B cell (primary cell): Measurements from ENCODE around the gene NPC1. TPM values are rescaled to one million over a fixed set of nuclear protein-coding genes. Genes with fewer than 3 reads are reported as not detected.
A peak's percentile ranks its signal among the peaks of the same experiment; 100 is the strongest.

Experiments
- ATAC-seq: fragments of 200-7000 bp; cut with Tn5 transposase; one replicate; pipeline ENCODE4 v1.10.0; 2021; ENCODE audit warnings: low read depth, mild to moderate bottlenecking, moderate number of reproducible peaks, moderate library complexity
- CTCF ChIA-PET: fragments of 350-600 bp; sonication (Branson Sonifier 250); formaldehyde crosslinking; loops from one replicate; lab custom pipeline; 2021; ENCODE audit warnings: antibody characterized with exemption, inconsistent platforms; lab: Charles Lee
- POLR2A ChIA-PET: fragments of 350-600 bp; sonication (Branson Sonifier 250); formaldehyde crosslinking; loops from one replicate; lab custom pipeline; 2021; ENCODE audit warnings: antibody characterized with exemption; lab: Charles Lee
- DNase-seq: peaks from one replicate; pipeline ENCODE4 v3.0.0; 2013
- H2AFZ ChIP-seq: 2 replicates; pipeline ENCODE4 v1.6.1; 2012; ENCODE audit warnings: mild to moderate bottlenecking, low read depth, low read length; ENCODE audit not compliant: insufficient read depth, poor library complexity, severe bottlenecking
- H3K27ac ChIP-seq, 2 donors: 1 replicate in 1 of 2; 2 replicates in 1 of 2; pipeline ENCODE4 v1.5.1; 2012 to 2013; ENCODE audit warnings: low read length in 2 of 2, mild to moderate bottlenecking in 2 of 2, moderate library complexity in 1 of 2
- H3K27me3 ChIP-seq, 4 experiments: fragments of 200-600 bp in 1 of 4; sonication (generic) in 1 of 4; replicated peaks in 1 of 4; 1 replicate in 2 of 4; 2 replicates in 2 of 4; pipeline versions ENCODE4 v1.6.1 to v1.7.0; 2013 to 2016; ENCODE audit warnings: low read length in 3 of 4, mild to moderate bottlenecking in 2 of 4, mixed read lengths in 1 of 4, moderate library complexity in 1 of 4; ENCODE audit not compliant: insufficient read depth in 4 of 4, control insufficient read depth in 3 of 4; ENCODE audit errors: control extremely low read depth in 1 of 4
- H3K36me3 ChIP-seq, 2 experiments: replicated peaks in 1 of 2; 1 replicate in 1 of 2; 2 replicates in 1 of 2; pipeline versions ENCODE4 v1.6.1 to v1.7.1; 2013; ENCODE audit warnings: low read length in 1 of 2; ENCODE audit not compliant: insufficient read depth in 2 of 2, control insufficient read depth in 1 of 2; ENCODE audit errors: control extremely low read depth in 1 of 2, extremely low read depth in 1 of 2
- H3K4me1 ChIP-seq, 2 donors: fragments of 200-600 bp in 1 of 2; sonication (generic) in 1 of 2; 1 replicate in 1 of 2; 2 replicates in 1 of 2; pipeline versions ENCODE4 v1.5.1 to v1.6.1; 2013 to 2017; ENCODE audit warnings: low read length in 2 of 2; ENCODE audit not compliant: control insufficient read depth in 2 of 2, insufficient read depth in 2 of 2
- H3K4me2 ChIP-seq: replicated peaks from 2 replicates; pipeline ENCODE3; 2012; ENCODE audit warnings: mild to moderate bottlenecking, low read depth, low read length; ENCODE audit not compliant: poor library complexity, severe bottlenecking
- H3K4me3 ChIP-seq, 5 experiments: fragments of 200-600 bp in 1 of 5; sonication (generic) in 1 of 5; 1 replicate in 3 of 5; 2 replicates in 2 of 5; pipeline versions ENCODE4 v1.5.1 to v1.7.0; 2011 to 2016; ENCODE audit warnings: low read length in 4 of 5, mild to moderate bottlenecking in 4 of 5, low read depth in 2 of 5, control low read depth in 1 of 5, moderate library complexity in 1 of 5; ENCODE audit not compliant: insufficient read depth in 1 of 5; ENCODE audit errors: control extremely low read depth in 1 of 5, extremely low read depth in 1 of 5
- H3K79me2 ChIP-seq: fragments of 200-600 bp; sonication (generic); one replicate; pipeline ENCODE4 v1.6.0; 2016; ENCODE audit warnings: low read length; ENCODE audit not compliant: control insufficient read depth, insufficient read depth
- H3K9ac ChIP-seq: fragments of 200-600 bp; sonication (generic); 2 replicates; pipeline ENCODE4 v1.6.1; 2017; ENCODE audit warnings: mild to moderate bottlenecking, low read length, moderate library complexity
- H3K9me3 ChIP-seq, 3 donors: one replicate each; pipeline versions ENCODE4 v1.6.1 to v1.7.1; 2013; ENCODE audit warnings: low read length in 2 of 3; ENCODE audit not compliant: control insufficient read depth in 2 of 3, insufficient read depth in 1 of 3; ENCODE audit errors: control extremely low read depth in 1 of 3
- H4K20me1 ChIP-seq: 2 replicates; pipeline ENCODE4 v1.6.0; 2012; ENCODE audit warnings: mild to moderate bottlenecking, low read length; ENCODE audit not compliant: insufficient read depth, control insufficient read depth, poor library complexity, severe bottlenecking
- H3K27ac Mint-ChIP-seq: one replicate; pipeline ENCODE4 v1.8.0; 2021; ENCODE audit warnings: mixed read lengths
- H3K27me3 Mint-ChIP-seq: one replicate; pipeline ENCODE4 v1.8.0; 2021; ENCODE audit warnings: mixed read lengths
- H3K4me1 Mint-ChIP-seq: one replicate; pipeline ENCODE4 v1.8.0; 2021; ENCODE audit warnings: mixed read lengths
- H3K4me3 Mint-ChIP-seq: one replicate; pipeline ENCODE4 v1.8.0; 2021; ENCODE audit warnings: mixed read lengths
- H3K9me3 Mint-ChIP-seq: one replicate; pipeline ENCODE4 v1.8.0; 2022; ENCODE audit warnings: mixed read lengths; ENCODE audit not compliant: insufficient read depth
- CTCF ChIP-seq: fragments of 200-600 bp; IDR thresholded peaks from one replicate; pipeline ENCODE4 v1.8.0; 2022; ENCODE audit warnings: antibody characterized with exemption, mild to moderate bottlenecking
- EZH2 ChIP-seq: IDR thresholded peaks from 2 replicates; pipeline ENCODE4 v1.6.1; 2012; ENCODE audit warnings: borderline replicate concordance, low read depth, mild to moderate bottlenecking, moderate library complexity, low read length; ENCODE audit not compliant: insufficient read depth, poor library complexity, severe bottlenecking
- WGBS: methylation state at CpG from one replicate; pipeline ENCODE4 v1.1.5; 2013; ENCODE audit warnings: missing lambda C conversion rate; ENCODE audit not compliant: insufficient coverage; 5-methylcytosine and 5-hydroxymethylcytosine counted together
- intact Hi-C: fragments of 100-400 bp; cut with micrococcal nuclease; formaldehyde crosslinking; loops from one replicate; pipeline ENCODE4 v1.10.0; 2022
- polyA plus RNA-seq: library from polyadenylated mRNA; depleted of rRNA; stranded (reverse); fragments of >200 nt; gene quantifications from 2 replicates; pipeline ENCODE4 v1.2.3, GENCODE V29; 2012
- total RNA-seq, 2 donors: library from RNA; stranded (reverse); fragments of 120-200 nt in 1 of 2; gene quantifications; 1 replicate in 1 of 2; 2 replicates in 1 of 2; pipeline versions ENCODE4 v1.2.3 to v1.2.4, GENCODE V29; 2013 to 2022

Gene NPC1
- total and polyA plus RNA-seq, 2 donors (not counting 1 experiment from before 2014, with no cell fraction given): 17.5 to 44.4 TPM

GRCh38 chr18:23524213-23524707 is 62.0 kb downstream of the NPC1 start:
- Histone ChIP-seq H3K4me3 (no peak overlapping the region), H3K27ac (no peak overlapping the region), H3K27me3 (no peaks in the 10 kb centered on the region), H2AFZ (no peak overlapping the region), H3K4me1 (peaks cover 0 to 6% of the 10 kb centered on the region in 2 donors), H3K9me3 (no peaks in the 10 kb centered on the region), H3K9ac (no peak overlapping the region), H3K36me3 (peaks cover 11 to 90% of the 10 kb centered on the region in 2 experiments), H4K20me1 (peaks cover 14% of the 10 kb centered on the region), H3K4me2 (no peak overlapping the region), H3K79me2 (no peaks in the 10 kb centered on the region)
- CTCF ChIA-PET: no interaction called here
- TF ChIP-seq CTCF: no peak
- no peak for TF ChIP-seq EZH2
- intact Hi-C loops: no loop called here
- Mint-ChIP-seq H3K9me3 (no peaks in the 10 kb centered on the region), H3K27ac (no peak overlapping the region), H3K4me3 (no peak overlapping the region), H3K27me3 (no peaks in the 10 kb centered on the region), H3K4me1 (peaks cover 10% of the 10 kb centered on the region)
- WGBS: 91% methylated on average over 8 of the region's 14 CpGs
- POLR2A ChIA-PET: no interaction called here
- ATAC-seq (no peak), DNase-seq (no peak)

GRCh38 chr18:23523429-23524212 is 62.7 kb downstream of the NPC1 start:
- H3K27me3 ChIP-seq: no peaks in the 10 kb centered on the region
- peak overlapping the region; percentile 27 for H3K27ac Mint-ChIP-seq
- peaks cover 11 to 90% of the 10 kb centered on the region in 2 experiments for H3K36me3 ChIP-seq
- no peak overlapping the region for H3K4me3 ChIP-seq
- no peaks in the 10 kb centered on the region for H3K9me3 Mint-ChIP-seq
- H3K4me3 Mint-ChIP-seq: no peak overlapping the region
- H4K20me1 ChIP-seq: peaks cover 14% of the 10 kb centered on the region
- intact Hi-C loops: no loop called here
- TF ChIP-seq CTCF (no peak), EZH2 (no peak)
- no peak for DNase-seq
- peak overlapping the region in 1 of 2 donors; percentile 29 for H3K27ac ChIP-seq
- H3K4me2 ChIP-seq: no peak overlapping the region
- H3K79me2 ChIP-seq: peaks cover 4% of the 10 kb centered on the region
- peak; percentile 28 for ATAC-seq
- ChIA-PET POLR2A (no interaction called here), CTCF (interaction anchor here (0.6 to 1.2 kb wide), 2 partner anchors 9 to 69 kb away, joined by 4 read pairs; no protein-coding TSS in a partner anchor)
- no peaks in the 10 kb centered on the region for H3K27me3 Mint-ChIP-seq
- WGBS: 90% methylated on average over 4 of the region's 12 CpGs
- H3K9ac ChIP-seq: no peak overlapping the region
- H3K4me1 ChIP-seq: peaks cover 0 to 6% of the 10 kb centered on the region in 2 donors
- H3K9me3 ChIP-seq: no peaks in the 10 kb centered on the region
- no peak overlapping the region for H2AFZ ChIP-seq
- peaks cover 10% of the 10 kb centered on the region for H3K4me1 Mint-ChIP-seq
